Right kidney (tissue), 1 donor: ENCODE measurements around the gene WNT9A.

Experiments
- DNase-seq: peaks from one replicate; pipeline ENCODE4 v3.0.0-alpha.2; 2016

WNT9A gene

GRCh38 chr1:227954163-227954850, 6.6 kb upstream of the WNT9A start:
- DNase-seq, result no peak

DNA sequence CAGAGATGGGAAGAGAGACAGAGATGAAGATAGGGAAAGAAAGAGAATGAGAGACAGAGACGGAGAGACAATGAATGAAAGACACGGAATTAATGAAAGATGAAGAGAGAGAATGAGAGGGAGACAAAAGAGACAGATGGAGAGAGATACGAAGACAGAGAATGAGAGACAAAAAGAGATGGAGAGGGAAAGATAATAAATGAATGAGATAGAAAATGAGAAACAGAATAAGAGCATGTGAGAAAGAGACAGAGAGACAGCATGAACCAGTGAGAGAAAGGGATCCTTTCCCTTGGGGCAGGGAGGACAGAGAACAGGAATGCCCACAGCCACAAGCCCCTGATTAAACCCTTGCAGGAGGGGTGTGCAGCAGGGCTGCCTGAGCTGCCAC, 5.3 kb upstream of the WNT9A start:
- no peak for DNase-seq

GRCh38 chr1:227952374-227953021, 4.8 kb upstream of the WNT9A start:
- no peak for DNase-seq

DNA sequence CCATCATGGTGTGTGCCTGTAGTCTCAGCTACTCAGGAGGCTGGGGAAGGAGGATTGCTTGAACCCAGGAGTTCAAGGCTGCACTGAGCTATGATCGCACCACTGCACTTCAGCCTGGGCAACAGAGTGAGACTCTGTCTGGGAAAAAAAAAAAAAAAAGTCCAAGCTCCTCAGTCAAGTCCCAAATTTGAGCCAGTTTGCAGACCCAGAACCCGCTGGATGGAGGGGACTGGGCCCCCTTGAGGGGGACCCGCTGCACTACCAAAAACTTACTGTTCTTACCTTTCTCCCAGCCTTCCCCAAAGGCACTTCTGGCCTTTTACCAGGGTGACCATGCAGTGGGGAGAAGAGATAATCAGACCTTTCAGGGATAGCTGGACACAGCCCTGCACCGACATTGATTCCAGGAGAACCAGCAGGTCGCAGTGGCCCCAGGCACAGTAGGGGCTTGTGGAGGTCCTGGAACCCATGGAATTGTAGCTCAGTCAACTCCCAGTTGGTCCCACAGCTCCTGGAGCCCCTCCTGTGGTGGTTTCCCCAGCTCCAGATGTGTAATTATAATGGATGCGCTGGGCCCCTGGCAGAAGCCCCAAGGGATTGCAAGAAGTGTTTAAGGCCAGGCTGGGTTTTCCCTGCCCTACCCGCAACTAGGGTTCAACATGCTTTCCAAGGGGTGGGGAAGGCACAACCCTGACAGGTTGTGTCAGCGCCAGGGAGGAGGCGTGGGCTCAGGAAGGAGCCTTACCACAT, 4.1 kb upstream of the WNT9A start:
- no peak for DNase-seq

DNA sequence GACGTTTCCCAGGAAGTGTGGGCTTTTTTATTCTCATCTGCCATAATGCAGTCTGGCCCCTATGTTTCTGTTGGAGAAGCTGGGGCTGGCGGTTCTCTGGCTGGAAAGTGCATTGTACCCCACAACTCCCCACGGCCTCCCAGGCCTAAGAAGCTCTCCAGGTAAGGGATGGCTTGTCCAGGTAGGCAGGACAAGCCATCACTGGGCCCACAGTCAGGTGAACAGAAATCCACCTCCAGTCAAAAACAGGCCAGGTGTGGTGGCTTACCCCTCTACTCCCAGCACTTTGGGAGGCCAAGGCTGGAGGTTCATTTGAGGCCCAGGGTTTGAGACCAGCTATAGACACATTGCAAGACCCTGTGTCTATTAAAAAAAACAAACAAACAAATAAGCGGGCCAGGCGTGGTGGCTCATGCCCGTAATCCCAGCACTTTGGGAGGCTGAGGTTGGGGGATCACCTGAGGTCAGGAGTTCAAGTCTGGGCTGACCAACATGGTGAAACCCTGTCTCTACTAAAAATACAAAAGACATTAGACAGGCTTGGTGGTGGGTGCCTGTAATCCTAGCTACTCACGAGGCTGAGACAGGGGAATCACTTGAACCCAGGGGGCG, 3.1 kb upstream of the WNT9A start:
- no peak for DNase-seq

DNA sequence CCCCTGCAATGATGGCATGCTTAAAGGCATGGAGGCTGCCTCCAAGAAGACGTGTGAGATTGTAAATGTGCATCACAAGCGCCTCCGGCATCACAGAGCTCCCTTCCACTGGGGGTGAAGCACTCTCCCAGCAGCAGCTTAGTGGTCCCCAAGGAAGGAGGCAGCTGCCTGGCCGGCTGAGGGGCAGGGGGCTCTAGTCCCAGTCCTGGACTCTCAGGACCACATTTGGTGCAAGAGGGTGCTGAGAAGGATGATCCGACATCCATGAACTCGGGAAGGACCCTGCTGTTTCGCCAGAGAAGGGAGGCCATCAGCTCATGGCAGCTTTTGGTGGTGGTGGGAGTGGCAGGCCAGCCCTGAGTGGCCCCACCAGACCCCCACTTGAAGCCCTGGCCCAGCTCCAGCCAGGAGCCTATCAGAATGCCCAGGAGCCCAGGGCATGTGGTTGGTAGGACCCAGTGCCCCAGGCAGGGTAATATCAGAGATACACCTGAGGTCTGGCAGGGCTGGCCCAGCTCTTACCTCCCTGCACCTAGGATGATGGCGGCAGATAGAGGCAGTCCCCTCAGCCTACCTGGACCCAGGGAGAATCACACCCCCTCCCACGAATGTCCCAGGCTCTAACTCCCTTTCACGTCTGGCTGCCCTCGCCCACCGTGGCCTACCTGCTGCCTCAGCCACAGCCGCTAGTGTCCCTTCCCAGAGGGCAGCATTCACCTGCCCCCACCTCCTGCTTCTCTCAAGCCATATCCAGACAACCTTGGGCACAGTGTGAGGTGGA, 2.4 kb upstream of the WNT9A start:
- no peak for DNase-seq

DNA sequence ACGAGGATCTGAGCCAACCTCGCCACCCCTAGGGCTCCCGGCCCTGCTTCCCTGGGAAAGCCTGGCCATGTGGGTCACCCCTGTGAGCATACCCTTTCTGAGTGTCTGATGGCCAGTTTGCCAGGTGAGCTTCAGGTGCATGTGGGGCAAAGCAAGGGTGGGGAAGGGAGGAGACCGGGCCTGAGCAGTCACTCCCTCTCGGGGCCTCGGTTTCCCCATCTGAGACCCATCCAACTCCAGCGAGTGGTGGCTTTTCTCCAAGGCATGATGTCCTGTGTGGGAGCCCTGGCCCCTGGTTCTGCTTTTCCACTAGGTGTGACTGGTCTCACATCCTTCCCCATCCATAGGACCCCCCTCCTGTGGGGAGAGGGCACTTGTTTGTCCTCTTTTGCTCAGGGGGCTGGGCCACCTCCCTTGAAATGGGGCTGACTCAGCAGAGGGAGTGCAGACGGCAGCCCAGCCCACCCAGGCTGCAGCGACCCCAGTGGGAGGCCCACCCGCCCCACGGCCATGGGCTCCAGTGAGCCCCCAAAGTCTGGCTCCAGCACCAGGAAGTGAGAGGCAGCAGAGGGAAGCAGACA, 1.7 kb upstream of the WNT9A start:
- no peak for DNase-seq

DNA sequence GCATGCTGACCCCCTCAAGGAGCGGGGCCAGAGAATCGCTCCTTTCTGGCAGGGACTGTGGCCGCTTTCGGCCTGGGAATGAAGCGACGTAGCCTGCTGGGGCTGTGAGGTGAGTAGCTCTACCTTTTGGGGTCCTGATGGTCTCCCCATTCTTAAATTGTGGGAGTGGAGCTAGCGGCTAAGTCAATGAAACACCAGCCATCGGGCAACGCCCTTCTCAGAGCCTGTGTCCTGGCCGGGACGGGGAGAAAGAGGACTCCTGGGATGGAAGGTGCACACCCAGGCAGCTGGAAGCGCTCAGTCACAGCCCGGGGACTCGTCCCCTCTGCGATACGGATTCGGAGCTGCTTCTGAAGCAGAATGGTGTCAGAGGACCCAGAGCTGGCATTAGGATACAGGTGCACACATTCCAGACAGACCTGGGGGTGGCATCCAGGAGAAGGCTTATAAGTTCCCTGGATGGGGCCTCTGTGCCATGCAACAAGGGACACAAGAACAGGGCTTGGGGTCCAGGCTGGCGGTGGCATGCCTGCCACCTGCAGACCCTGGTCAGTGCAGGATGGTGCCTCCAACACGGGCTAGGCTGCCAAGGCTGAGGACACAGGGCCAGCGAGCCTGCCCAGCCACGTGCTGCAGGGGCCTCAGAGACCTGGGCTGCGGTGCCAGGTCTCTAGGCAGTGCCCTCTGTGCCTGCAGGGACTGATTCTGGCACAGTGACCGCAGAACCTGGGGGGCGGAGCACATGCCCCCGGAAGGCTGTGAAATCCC, 945 bp upstream of the WNT9A start:
- DNase-seq, result peak; percentile 67

GRCh38 chr1:227947386-227947675, 401 bp downstream of the WNT9A start:
- DNase-seq, result no peak

- DNase-seq, result peak; percentile 83
Measured at GRCh38 chr1:227946624-227947385, 927 bp downstream of the WNT9A start.

- peak; percentile 75 for DNase-seq
Measured at GRCh38 chr1:227945891-227946623, 1.7 kb downstream of the WNT9A start.

GRCh38 chr1:227944931-227945890, 2.5 kb downstream of the WNT9A start:
- peak; percentile 59 for DNase-seq

GRCh38 chr1:227944090-227944930, 3.4 kb downstream of the WNT9A start:
- no peak for DNase-seq

DNA sequence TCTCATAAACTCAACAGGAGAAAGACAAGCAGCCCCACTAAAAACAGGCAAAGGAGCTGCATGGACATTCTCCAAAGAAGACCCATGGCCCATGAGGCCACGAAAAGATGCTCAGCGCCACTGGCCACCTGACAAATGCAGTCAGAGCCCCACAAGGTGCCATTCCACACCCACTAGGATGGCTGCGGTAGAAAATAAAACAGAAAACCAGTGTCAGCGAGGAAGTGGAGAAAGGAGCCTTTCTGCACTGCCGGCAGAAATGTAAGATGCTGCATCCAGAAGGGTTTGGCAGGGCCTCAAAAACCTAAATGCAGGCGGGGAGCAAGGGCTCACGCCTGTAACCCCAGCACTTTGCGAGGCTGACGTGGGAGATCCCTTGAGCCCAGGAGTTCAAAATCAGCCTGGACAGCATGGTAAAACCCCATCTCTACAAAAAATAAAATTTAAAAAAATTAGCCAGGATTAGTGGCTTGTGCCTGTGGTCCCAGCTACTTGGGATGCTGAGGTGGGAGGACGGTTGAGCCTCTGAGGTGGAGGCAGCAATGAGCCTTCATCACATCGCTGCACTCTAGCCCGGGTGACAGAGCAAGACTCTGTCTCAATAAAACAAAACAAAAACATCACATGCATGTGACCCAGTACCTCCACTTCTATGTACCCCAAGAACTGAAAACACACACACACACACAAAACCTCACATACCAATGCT, 4.2 kb downstream of the WNT9A start:
- no peak for DNase-seq

DNA sequence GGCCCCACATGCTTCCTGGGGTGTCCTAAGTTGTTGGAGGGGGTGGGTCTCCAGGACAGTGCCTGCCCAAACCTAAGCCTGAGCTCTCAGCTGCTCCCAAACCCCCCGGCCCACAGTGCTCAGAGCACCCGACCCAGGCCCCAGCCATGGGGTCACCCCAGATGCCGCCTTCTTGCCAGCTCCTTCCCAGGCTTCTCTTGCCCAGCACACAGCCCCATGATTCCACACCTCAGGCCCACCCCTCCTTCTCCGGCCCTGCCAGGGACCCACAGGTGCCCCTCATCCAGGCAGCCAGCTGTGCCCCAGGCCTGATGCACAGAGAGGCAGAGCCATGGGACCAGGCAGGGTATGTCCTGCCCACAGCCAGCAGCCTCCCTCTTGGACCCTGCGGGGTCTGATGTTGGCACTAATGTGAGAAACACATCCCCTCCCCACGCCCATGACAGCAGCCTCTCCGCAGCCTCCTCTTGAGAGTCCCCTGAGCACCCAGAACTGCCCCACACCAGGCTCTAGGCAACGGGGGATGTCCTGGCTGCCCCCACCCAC, 4.9 kb downstream of the WNT9A start:
- no peak for DNase-seq

DNA sequence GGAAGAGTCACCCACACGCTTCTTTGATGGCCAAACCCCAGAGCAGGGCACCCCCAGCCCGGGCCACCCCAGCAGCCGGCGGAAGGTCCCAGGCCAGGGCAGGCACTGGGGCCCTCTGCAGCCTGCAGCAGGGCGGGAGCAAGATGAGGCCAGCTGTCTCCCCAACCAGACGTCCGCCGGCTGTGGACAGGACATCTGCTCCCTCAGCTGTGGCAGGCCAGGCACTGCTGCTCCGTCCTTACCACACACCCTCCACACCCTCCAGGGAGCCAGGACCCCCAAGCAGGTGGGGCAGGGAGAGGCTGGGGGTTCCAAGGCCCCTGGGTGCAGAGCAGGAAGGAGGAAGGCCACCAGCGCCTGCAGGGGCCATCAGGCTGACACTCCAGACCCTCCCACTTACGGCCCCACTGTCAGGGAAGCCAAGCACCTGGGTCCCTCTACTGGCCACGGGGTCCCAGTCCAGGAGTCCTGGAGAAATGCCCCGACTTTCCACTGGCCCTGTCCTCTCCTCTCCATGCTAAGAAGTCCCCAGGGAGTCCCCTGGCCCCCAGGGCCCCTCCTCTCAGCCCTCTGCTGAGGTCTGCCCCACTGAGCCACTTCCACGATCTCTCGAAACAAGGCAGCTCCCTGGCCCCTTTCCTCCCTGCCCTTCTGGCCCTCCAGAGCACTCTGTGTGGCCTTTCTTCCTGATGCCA, 5.6 kb downstream of the WNT9A start:
- DNase-seq, result peak; percentile 64
